ENCODE data around the gene ZDHHC16.
"Not testable (repeated sequence)": the region's sequence is repeated elsewhere in the genome, so short reads cannot be mapped to it uniquely, and the experiment has no call there.

The ZDHHC16 gene

GRCh38 chr10:97445722-97446639, at the start of gene ZDHHC16, which contains the start of gene EXOSC1:
Gene ZDHHC16, plus strand, starts transcription at chr10:97446175. Its CDS starts 5,501 bp downstream, at chr10:97451676.
Gene EXOSC1, minus strand, starts transcription at chr10:97446006. Its CDS starts 21 bp downstream, at chr10:97445985.
- DNase-seq: peak; percentile 90

- DNase-seq: no peak
Measured at GRCh38 chr10:97399843-97400545, 46.0 kb upstream of the ZDHHC16 start.

GRCh38 chr10:97400665-97401454, 45.1 kb upstream of the ZDHHC16 start, which contains the start of gene RRP12:
Gene RRP12, minus strand, starts transcription at chr10:97401340. Its CDS starts 109 bp downstream, at chr10:97401231.
- DNase-seq: peak; percentile 92

GRCh38 chr10:97401455-97401919, 44.5 kb upstream of the ZDHHC16 start:
- DNase-seq: no peak

GRCh38 chr10:97404044-97404443, 41.9 kb upstream of the ZDHHC16 start:
- DNase-seq: no peak

GRCh38 chr10:97406064-97406463, 39.9 kb upstream of the ZDHHC16 start:
- no peak for DNase-seq

- DNase-seq: not testable (repeated sequence)
Measured at GRCh38 chr10:97406483-97406882, 39.5 kb upstream of the ZDHHC16 start.

GRCh38 chr10:97407211-97407951, 38.6 kb upstream of the ZDHHC16 start:
- peak; percentile 79 for DNase-seq

GRCh38 chr10:97407952-97408248, 38.1 kb upstream of the ZDHHC16 start:
- DNase-seq: no peak

- no peak for DNase-seq
Measured at GRCh38 chr10:97408496-97408992, 37.4 kb upstream of the ZDHHC16 start.

- no peak for DNase-seq
Measured at GRCh38 chr10:97411406-97411805, 34.6 kb upstream of the ZDHHC16 start.

GRCh38 chr10:97412891-97413304, 33.1 kb upstream of the ZDHHC16 start:
- no peak for DNase-seq

- DNase-seq: no peak
Measured at GRCh38 chr10:97416565-97416964, 29.4 kb upstream of the ZDHHC16 start.

GRCh38 chr10:97423757-97424098, 22.2 kb upstream of the ZDHHC16 start:
- DNase-seq: not testable (repeated sequence)

GRCh38 chr10:97425964-97426775, 19.8 kb upstream of the ZDHHC16 start, which contains the start of gene PGAM1:
Gene PGAM1, plus strand, starts transcription at chr10:97426191. Its CDS starts 117 bp downstream, at chr10:97426308.
- DNase-seq: peak; percentile 74

- DNase-seq: no peak
Measured at GRCh38 chr10:97426776-97427570, 19.0 kb upstream of the ZDHHC16 start.

GRCh38 chr10:97427571-97428179, 18.3 kb upstream of the ZDHHC16 start:
- no peak for DNase-seq

GRCh38 chr10:97428572-97428981, 17.4 kb upstream of the ZDHHC16 start:
- no peak for DNase-seq

GRCh38 chr10:97434055-97434454, 11.9 kb upstream of the ZDHHC16 start:
- peak; percentile 35 for DNase-seq

- DNase-seq: no peak
Measured at GRCh38 chr10:97434557-97434956, 11.4 kb upstream of the ZDHHC16 start.

Measured in DMS 273 treated with DMSO at 0.1 percent for 48 hours (cell line).